GM19025 (cell line): ENCODE measurements around the gene FIGNL2.
"Not testable (repeated sequence)": the region's sequence is repeated elsewhere in the genome, so short reads cannot be mapped to it uniquely, and the experiment has no call there.

ENCODE experiments used
- ATAC-seq: cut with Tn5 transposase; IDR thresholded peaks from one replicate; pipeline ENCODE4 v1.9.1; 2021; ENCODE audit warnings: mild to moderate bottlenecking, low read depth, moderate library complexity; ENCODE audit not compliant: unreplicated experiment

Gene FIGNL2

DNA sequence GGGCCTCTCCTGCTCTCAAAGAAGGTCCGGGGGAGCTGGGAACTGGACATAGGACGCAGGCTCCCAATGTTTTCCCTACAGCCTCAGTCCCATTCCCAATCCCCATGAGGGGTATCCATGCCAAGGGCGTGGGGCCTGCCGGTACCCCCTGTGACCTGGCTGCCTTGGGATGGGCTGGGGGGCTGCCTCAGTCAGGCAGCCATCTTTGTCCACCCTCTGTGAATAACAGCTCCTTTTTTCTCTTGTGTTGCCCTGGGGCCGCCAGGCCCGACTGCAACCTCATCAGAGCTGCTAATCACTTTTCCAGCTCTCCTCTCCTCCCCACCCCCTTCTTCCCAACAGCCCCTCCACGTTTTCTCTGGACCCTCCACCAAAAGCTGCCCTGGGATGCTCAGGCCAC is 11.2 kb downstream of the FIGNL2 start:
- no peak for ATAC-seq

DNA sequence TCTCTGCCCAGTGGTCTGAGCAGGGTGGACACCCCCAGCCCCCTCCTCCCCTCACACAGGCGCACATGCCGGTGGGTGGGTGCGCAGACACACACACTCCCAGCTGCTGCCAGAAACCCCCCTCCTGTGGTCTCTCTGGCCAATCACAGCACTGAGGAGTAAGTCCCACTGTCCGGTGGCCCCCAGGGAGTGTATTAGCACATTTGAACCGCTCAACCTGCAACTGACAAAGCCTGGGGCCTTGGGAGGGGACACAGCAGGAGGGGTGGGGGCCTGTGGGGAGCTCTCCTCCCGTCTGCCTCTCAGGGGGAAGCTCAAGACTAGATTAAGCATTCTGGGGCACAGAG is 11.7 kb downstream of the FIGNL2 start:
- no peak for ATAC-seq

- no peak for ATAC-seq
Measured at GRCh38 chr12:51836041-51836826, 12.3 kb downstream of the FIGNL2 start.

DNA sequence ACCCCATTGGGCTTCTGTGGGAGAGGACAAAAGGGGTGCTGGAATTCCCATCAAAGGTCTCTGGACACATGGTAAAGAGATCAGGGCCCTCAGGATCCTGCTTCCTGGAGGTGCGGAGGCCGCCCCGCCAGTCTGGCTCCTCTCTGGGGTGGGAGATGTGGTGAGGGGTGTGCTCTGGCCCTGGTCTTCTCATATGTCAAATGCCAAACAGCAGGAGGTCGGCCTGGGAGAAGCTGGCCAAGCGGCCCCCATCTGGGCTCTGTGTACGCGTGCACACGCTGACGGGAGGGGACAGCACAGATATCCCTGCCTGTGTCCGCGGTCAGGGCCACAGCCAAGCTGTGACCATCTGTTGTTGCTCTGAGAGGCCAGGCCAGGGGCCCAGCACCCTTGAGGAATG is 14.1 kb downstream of the FIGNL2 start:
- no peak for ATAC-seq

DNA sequence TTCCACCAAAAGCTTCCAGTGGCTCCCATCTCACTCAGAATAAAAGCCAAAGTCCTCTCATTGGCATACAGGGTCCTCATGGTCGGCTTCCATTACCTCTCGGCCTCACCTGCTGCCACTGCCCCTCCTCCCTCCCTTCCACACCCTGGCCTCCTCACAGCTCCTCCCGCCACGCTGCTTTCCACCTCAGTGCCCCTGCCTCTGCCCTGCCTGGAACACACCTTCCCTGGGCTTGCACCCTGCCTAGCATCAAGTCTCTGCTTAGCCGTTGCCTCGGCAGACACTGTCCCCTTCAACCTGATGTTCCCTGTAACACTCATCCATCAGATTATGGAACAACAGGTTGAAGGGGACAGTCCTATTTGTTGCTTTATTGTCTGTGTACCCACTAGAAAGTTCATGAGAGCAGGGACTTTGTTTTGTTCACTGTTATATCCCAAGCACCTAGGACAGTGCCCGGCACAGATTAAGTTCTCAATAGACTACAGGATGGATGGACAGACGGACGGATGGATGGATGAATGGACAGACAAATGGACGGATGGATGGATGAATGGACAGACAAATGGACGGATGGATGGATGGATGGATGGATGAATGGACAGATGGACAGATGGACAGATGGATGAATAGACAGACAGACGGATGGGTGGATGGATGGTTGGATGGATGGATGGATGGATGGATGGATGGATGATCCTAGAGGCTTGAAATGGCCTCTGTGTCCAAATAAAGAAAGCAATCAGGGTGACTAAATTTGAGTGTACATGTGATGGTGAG is 14.9 kb downstream of the FIGNL2 start:
- no peak for ATAC-seq

- no peak for ATAC-seq
Measured at GRCh38 chr12:51832354-51833107, 16.0 kb downstream of the FIGNL2 start.

DNA sequence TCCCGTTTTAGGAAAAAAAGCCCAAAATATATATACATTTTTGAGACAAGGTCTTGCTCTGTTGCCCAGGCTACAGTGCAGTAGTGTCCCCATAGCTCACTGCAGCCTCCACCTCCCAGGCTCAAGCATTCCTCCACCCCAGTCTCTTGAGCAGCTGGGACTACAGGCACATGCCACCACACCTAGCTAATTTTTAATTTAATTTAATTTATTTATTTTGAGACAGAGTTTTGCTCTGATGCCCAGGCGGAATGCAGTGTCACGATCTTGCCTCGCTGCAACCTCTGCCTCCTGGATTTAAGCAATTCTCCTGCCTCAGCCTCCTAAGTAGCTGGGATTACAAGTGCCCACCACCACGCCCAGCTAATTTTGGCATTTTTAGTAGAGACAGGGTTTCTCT is 16.7 kb downstream of the FIGNL2 start:
- ATAC-seq, result not testable (repeated sequence)

DNA sequence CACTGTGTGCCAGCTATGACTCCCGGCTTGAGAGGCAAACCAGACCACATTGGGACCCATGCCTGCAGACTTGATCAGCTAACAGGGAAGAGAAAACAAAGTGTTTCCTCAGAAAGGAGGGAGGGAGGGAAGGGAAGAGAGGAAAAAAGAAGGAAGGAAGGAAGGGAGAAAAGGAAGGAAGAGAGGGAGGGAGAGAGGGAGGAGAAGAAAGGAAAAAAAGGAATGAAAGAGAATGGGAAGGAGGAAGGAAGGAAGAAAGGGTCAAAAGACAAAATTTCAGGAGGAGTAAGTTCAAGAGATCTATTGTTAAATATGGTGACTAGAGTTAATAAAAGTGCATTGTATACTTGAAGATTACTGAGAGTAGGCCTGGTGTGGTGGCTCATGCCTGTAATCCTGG is 18.9 kb downstream of the FIGNL2 start:
- no peak for ATAC-seq

GRCh38 chr12:51829011-51829481 is 19.5 kb downstream of the FIGNL2 start:
- no peak for ATAC-seq

- no peak for ATAC-seq
Measured at GRCh38 chr12:51827925-51828818, 20.3 kb downstream of the FIGNL2 start.

DNA sequence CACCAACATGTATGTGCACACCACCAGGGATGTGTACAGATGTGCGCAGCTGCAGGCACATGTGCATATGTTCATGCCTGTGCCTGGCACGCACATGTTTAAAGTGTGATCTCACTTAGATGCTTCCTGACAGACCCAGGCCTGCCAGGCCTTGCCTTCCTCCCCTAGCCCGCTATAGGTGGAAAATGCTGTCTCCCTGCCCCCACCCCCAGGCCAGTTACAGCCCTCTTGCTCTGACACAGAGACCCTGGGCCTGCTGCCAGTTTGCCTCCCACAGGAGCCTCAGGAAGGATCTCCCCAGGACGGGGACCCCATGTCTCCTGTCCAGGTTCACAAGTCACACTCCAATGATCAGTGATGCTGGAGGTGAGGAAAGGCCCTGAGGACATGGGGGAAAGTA is 21.6 kb downstream of the FIGNL2 start:
- ATAC-seq, result no peak

DNA sequence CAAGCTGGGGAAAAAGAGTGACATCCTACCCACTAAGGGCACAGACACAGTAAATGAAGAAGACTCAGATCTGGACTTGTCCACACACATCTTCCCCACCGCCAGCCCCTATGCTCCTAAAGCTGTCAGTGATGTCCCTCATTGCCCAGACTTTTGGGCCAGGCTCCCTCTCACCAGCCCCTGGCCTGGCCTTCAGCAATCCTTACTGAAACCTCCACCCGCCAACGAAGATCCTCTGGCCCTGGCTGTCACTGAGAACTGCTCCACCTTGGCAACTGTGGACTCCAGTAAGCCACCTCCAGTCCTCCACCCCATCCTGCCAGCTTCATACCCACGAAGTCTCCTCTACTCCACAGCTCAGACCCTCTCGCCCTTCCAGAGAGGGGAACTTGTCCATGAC is 23.3 kb downstream of the FIGNL2 start:
- ATAC-seq, result no peak

DNA sequence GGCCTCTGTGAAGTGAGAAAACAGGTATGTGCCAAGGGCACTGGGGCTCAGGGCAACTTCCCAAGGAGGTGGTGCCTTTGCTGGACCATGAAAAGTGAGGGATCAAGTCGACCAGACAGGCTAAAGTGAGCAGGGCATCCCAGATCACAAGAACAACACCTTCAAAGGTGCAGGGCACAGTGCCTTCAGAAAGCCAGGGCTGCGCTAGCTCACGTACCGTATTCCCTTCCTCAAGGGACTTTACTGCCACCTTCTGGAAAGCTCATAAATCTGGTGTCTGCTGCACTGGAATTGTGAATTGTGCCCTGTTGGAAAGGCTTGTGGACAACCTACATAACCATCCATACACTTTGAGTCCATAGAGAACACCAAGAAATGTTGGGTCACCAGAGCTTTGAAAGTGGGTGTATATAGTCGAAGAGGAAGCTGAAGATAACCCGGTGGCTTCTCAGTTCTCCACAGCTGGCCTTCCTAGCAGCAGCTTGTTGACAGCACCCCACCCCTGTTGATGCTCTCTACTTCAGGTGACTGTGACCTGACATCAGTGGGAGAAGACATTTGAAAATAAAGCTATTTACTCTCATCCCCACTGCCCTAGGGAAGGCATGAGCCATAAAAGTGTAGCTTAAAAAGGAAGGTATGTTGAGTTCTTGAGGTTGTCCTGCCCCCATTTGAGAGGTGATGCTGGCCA is 24.5 kb downstream of the FIGNL2 start:
- ATAC-seq, result no peak

- ATAC-seq, result no peak
Measured at GRCh38 chr12:51822956-51823355, 25.6 kb downstream of the FIGNL2 start.

DNA sequence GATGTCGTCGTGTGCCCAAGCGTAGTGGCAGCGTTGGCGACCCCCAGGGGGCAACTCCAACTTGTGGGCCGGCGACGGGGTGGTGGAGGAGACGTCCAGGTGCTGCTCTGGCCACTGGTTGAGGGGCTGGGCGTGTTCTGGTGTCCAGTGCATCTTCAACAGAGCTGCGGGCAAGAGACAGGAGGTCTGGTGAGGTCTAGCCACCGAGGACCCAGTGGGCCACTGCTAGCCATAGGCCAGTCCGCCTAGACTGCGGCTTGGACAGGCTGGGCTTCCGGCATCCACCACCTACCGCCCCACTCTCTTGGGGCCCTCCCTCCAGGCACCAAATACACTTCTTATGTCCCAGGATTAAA is 26.3 kb downstream of the FIGNL2 start:
- ATAC-seq, result no peak

- no peak for ATAC-seq
Measured at GRCh38 chr12:51821440-51822260, 26.9 kb downstream of the FIGNL2 start.

DNA sequence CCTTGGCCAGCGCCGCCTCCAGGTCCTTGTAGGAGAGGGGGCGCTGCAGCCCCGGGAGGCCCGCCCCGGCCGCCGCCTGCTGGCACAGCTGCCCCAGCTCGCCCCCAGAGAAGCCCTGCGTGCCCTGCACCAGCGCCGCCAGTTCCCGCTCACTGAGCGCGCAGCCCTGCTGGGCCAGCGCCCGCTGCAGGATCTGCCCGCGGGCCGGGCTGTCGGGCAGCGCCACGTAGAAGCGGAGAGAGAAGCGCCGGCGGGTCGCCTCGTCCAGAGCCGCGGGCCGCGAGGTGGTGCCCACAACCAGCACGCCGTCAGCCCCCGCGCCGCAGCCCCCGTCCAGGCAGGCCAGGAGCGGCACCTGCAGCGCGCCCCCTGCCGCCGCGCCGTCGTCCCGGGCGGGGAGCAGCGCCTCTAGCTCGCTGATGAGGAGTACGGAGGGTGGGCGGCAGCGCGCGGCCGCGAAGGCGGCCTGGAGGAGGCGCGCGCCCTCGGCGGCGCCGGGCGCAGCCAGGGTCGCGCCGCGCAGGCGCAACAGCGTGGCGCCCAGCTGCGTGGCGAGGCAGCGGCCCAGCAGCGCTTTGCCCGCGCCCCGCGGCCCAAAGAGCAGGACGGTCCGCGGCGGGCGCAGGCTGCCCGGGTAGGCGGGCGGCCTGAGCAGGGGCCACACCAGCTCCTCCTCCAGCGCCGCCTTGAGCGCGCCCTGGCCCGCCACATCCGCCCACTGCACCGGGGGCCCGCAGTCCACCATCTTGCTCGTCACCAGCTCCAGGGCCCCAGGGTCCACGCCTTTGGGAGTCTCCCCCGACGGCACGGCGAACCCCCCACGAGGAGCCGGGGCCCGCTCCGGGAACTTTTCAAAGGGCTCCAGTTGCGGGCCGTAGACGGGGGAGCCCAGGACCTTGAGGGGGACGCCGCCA is 27.7 kb downstream of the FIGNL2 start:
- no peak for ATAC-seq
